GM12878 (cell line): ENCODE results near the gene ITPR2. TPM values are rescaled to one million over a fixed set of nuclear protein-coding genes. Genes with fewer than 3 reads are reported as not detected.
A peak's percentile ranks its signal among the peaks of the same experiment; 100 is the strongest.

Experiments used
- BACH1 ChIP-seq: fragments of 450-650 bp; IDR thresholded peaks from 2 replicates; pipeline ENCODE4 v1.6.1; 2017; ENCODE audit warnings: mild to moderate bottlenecking, borderline replicate concordance
- BCL11A ChIP-seq: IDR thresholded peaks from 2 replicates; pipeline ENCODE4 v1.6.1; 2011; ENCODE audit warnings: low read depth, low read length
- CBX3 ChIP-seq: fragments of 200-600 bp; sonication (generic); IDR thresholded peaks from 2 replicates; pipeline ENCODE4 v1.6.1; 2016; ENCODE audit warnings: low read depth, borderline replicate concordance
- CHD1 ChIP-seq: IDR thresholded peaks from 2 replicates; pipeline ENCODE4 v1.6.1; 2012; ENCODE audit warnings: low read depth, low read length, improper control_type of control experiment
- GABPA ChIP-seq: IDR thresholded peaks from 2 replicates; pipeline ENCODE4 v1.6.1; 2014; ENCODE audit warnings: antibody characterized with exemption, low read depth, mild to moderate bottlenecking, inconsistent platforms
- IRF4 ChIP-seq: IDR thresholded peaks from 2 replicates; pipeline ENCODE4 v1.6.1; 2011; ENCODE audit warnings: low read depth, low read length
- KDM1A ChIP-seq: fragments of 200-600 bp; sonication (generic); IDR thresholded peaks from 2 replicates; pipeline ENCODE4 v1.6.1; 2016; ENCODE audit warnings: borderline replicate concordance
- LARP7 ChIP-seq: fragments of 450-650 bp; IDR thresholded peaks from 2 replicates; pipeline ENCODE4 v1.6.1; 2017; ENCODE audit warnings: mild to moderate bottlenecking
- MEF2A ChIP-seq: IDR thresholded peaks from 2 replicates; pipeline ENCODE4 v1.6.1; 2011; ENCODE audit warnings: low read depth, mild to moderate bottlenecking, low read length, moderate library complexity; ENCODE audit not compliant: insufficient read depth
- MEF2B ChIP-seq: fragments of 450-650 bp; IDR thresholded peaks from 2 replicates; pipeline ENCODE4 v1.6.1; 2018; ENCODE audit warnings: mild to moderate bottlenecking, moderate library complexity; ENCODE audit not compliant: partially characterized antibody, poor library complexity, severe bottlenecking
- NFIC ChIP-seq: IDR thresholded peaks from 2 replicates; pipeline ENCODE4 v1.6.1; 2012; ENCODE audit warnings: low read depth, mild to moderate bottlenecking, inconsistent platforms, low read length, moderate library complexity
- NFYB ChIP-seq: IDR thresholded peaks from 2 replicates; pipeline ENCODE4 v1.6.1; 2011; ENCODE audit warnings: low read depth, mild to moderate bottlenecking, low read length, improper control_type of control experiment, moderate library complexity; ENCODE audit not compliant: insufficient read depth
- POLR2AphosphoS2 ChIP-seq: IDR thresholded peaks from 2 replicates; pipeline ENCODE4 v1.6.1; 2011; ENCODE audit warnings: low read depth, mild to moderate bottlenecking, low read length, improper control_type of control experiment, moderate library complexity
- POLR2AphosphoS5 ChIP-seq: IDR thresholded peaks from 2 replicates; pipeline ENCODE4 v1.6.1; 2011; ENCODE audit warnings: mild to moderate bottlenecking, low read length, inconsistent platforms
- RAD21 ChIP-seq: IDR thresholded peaks from 2 replicates; pipeline ENCODE4 v1.6.1; 2011; ENCODE audit warnings: mild to moderate bottlenecking, low read depth, low read length, moderate library complexity; ENCODE audit not compliant: insufficient read depth
- RCOR1 ChIP-seq: conservative IDR thresholded peaks from 2 replicates; pipeline ENCODE4 v1.6.1; 2012; ENCODE audit warnings: low read depth, low read length, improper control_type of control experiment
- SMC3 ChIP-seq: IDR thresholded peaks from 2 replicates; pipeline ENCODE4 v1.6.1; 2011; ENCODE audit warnings: low read length, improper control_type of control experiment, borderline replicate concordance
- SUZ12 ChIP-seq: fragments of 200-600 bp; sonication (generic); IDR thresholded peaks from one replicate; pipeline ENCODE4 v1.6.1; 2018; ENCODE audit warnings: antibody characterized with exemption, mild to moderate bottlenecking; ENCODE audit not compliant: unreplicated experiment
- TAF1 ChIP-seq: IDR thresholded peaks from 2 replicates; pipeline ENCODE4 v1.6.1; 2011; ENCODE audit warnings: mild to moderate bottlenecking, low read depth, low read length, borderline replicate concordance
- ZNF217 ChIP-seq: fragments of 450-650 bp; IDR thresholded peaks from 2 replicates; pipeline ENCODE4 v1.6.1; 2017; ENCODE audit warnings: antibody characterized with exemption, mild to moderate bottlenecking
- ZNF274 ChIP-seq: IDR thresholded peaks from one replicate; pipeline ENCODE4 v1.8.0; 2011; ENCODE audit not compliant: insufficient read length, insufficient read depth
- polyA plus RNA-seq, 11 experiments: library from polyadenylated mRNA; depleted of rRNA in 4 of 11; unstranded in 6 of 11; stranded (reverse) in 5 of 11; fragments of >200 nt; fragmentation: Nextera tagmentation in 4 of 11; fragmentation: Illumina TruSeq in 1 of 11; extraction: Ambion mirVana in 4 of 11; extraction: Trizol in 1 of 11; gene quantifications; 1 replicate in 1 of 11; 2 replicates in 10 of 11; pipeline versions ENCODE4 v1.2.1 to v1.2.3, GENCODE V29; 2011 to 2016; ENCODE audit warnings: inconsistent platforms in 2 of 11, missing spikeins in 2 of 11, low read depth in 1 of 11
- total RNA-seq, 4 experiments: library from RNA; depleted of rRNA in 3 of 4; stranded (reverse); fragments of >200 nt in 3 of 4; fragmentation: Illumina TruSeq in 1 of 4; extraction: Trizol in 1 of 4; gene quantifications; 2 replicates each; pipeline versions ENCODE4 v1.2.1 to v1.2.3, GENCODE V29; 2013 to 2021
- TF ChIP-seq, protein P1 (sequence below): IDR thresholded peaks from 2 replicates; pipeline ENCODE4 v1.6.1; 2012; ENCODE audit warnings: mild to moderate bottlenecking, low read depth, low read length
- TF ChIP-seq, protein P2 (sequence below): IDR thresholded peaks from 2 replicates; pipeline ENCODE4 v1.6.1; 2012; ENCODE audit warnings: low read depth, low read length, improper control_type of control experiment
- TF ChIP-seq, protein P3 (sequence below): fragments of 450-650 bp; IDR thresholded peaks from 2 replicates; pipeline ENCODE4 v1.6.1; 2016; ENCODE audit warnings: mild to moderate bottlenecking
- TF ChIP-seq, protein P4 (sequence below): fragments of 450-650 bp; IDR thresholded peaks from 2 replicates; pipeline ENCODE4 v1.6.1; 2017; ENCODE audit warnings: borderline replicate concordance

Gene ITPR2
- total and polyA plus RNA-seq, 10 of the 15 experiments (the other 5 are each of a cell fraction or from before 2014, with no cell fraction given) = 7.5 to 76.2 (median 47.1) TPM

DNA sequence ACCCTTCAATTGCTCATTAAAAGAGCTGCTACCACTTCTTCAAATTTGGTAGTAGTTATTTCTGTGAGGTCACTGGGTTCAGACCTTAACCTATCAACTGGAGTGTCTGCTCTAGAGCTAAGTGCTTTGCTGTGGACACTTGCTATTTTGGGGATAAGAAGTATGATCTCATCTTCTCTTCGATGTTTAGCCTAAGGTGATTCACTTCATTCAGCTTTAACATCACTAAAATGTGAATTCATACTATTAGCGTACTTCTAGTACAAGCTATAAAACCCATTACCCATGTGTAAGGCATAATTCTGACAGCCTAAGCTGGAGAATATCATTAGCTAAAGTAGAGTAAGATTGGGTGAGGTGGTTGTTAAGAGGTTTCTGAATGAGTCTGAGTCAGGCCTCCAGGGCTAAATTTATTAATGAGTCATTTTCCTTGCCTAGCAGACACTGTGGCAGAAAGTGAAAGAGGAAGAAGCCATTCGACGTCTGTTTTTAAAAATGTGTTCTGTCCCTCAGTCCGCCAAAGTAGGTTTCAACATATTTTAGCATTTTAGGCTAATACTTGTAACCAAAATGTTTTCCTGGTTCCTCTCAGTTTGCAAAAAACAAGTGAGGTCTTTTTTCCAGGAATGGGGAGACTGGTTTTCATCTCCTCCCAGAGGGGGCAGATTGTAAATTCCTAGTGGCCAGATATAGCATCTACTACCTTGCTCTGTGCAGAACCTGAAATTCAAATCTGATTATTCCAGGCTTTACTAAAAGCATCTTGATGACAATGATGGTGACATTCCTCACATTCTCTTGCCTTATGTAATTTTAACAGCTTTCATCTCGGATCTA lies 534.0 kb downstream of the ITPR2 start (continued):
- TF ChIP-seq POLR2AphosphoS5 (no peak), POLR2AphosphoS2 (no peak), IRF4 (peak; percentile 96), RAD21 (0 out of 2 replicates have a peak, but pooled peaks have one; percentile 24), NFIC (peak; percentile 99), GABPA (peak; percentile 65; the same call in 1 of the 2 replicates), MEF2B (peak; percentile 89), SUZ12 (no peak), ZNF274 (no peak), TAF1 (no peak), RCOR1 (peak; percentile 94), LARP7 (no peak), ZNF217 (peak; percentile 96), KDM1A (no peak), CHD1 (no peak), BCL11A (peak; percentile 98), MEF2A (peak; percentile 95), SMC3 (peak; percentile 4; the same call in 1 of the 2 replicates), NFYB (no peak), CBX3 (no peak), BACH1 (peak; percentile 96; the same call in 1 of the 2 replicates)
- TF ChIP-seq, protein P1, sequence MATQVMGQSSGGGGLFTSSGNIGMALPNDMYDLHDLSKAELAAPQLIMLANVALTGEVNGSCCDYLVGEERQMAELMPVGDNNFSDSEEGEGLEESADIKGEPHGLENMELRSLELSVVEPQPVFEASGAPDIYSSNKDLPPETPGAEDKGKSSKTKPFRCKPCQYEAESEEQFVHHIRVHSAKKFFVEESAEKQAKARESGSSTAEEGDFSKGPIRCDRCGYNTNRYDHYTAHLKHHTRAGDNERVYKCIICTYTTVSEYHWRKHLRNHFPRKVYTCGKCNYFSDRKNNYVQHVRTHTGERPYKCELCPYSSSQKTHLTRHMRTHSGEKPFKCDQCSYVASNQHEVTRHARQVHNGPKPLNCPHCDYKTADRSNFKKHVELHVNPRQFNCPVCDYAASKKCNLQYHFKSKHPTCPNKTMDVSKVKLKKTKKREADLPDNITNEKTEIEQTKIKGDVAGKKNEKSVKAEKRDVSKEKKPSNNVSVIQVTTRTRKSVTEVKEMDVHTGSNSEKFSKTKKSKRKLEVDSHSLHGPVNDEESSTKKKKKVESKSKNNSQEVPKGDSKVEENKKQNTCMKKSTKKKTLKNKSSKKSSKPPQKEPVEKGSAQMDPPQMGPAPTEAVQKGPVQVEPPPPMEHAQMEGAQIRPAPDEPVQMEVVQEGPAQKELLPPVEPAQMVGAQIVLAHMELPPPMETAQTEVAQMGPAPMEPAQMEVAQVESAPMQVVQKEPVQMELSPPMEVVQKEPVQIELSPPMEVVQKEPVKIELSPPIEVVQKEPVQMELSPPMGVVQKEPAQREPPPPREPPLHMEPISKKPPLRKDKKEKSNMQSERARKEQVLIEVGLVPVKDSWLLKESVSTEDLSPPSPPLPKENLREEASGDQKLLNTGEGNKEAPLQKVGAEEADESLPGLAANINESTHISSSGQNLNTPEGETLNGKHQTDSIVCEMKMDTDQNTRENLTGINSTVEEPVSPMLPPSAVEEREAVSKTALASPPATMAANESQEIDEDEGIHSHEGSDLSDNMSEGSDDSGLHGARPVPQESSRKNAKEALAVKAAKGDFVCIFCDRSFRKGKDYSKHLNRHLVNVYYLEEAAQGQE = no peak
- TF ChIP-seq, protein P2, sequence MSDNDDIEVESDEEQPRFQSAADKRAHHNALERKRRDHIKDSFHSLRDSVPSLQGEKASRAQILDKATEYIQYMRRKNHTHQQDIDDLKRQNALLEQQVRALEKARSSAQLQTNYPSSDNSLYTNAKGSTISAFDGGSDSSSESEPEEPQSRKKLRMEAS = no peak
- TF ChIP-seq, protein P3, sequence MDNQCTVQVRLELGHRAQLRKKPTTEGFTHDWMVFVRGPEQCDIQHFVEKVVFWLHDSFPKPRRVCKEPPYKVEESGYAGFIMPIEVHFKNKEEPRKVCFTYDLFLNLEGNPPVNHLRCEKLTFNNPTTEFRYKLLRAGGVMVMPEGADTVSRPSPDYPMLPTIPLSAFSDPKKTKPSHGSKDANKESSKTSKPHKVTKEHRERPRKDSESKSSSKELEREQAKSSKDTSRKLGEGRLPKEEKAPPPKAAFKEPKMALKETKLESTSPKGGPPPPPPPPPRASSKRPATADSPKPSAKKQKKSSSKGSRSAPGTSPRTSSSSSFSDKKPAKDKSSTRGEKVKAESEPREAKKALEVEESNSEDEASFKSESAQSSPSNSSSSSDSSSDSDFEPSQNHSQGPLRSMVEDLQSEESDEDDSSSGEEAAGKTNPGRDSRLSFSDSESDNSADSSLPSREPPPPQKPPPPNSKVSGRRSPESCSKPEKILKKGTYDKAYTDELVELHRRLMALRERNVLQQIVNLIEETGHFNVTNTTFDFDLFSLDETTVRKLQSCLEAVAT = peak; percentile 76
- TF ChIP-seq, protein P4, sequence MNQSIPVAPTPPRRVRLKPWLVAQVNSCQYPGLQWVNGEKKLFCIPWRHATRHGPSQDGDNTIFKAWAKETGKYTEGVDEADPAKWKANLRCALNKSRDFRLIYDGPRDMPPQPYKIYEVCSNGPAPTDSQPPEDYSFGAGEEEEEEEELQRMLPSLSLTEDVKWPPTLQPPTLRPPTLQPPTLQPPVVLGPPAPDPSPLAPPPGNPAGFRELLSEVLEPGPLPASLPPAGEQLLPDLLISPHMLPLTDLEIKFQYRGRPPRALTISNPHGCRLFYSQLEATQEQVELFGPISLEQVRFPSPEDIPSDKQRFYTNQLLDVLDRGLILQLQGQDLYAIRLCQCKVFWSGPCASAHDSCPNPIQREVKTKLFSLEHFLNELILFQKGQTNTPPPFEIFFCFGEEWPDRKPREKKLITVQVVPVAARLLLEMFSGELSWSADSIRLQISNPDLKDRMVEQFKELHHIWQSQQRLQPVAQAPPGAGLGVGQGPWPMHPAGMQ = no peak
